Mucosa of descending colon (tissue), 3 donors: ENCODE measurements around the gene PSMD8. TPM values are rescaled to one million over a fixed set of nuclear protein-coding genes. Genes with fewer than 3 reads are reported as not detected.
"Not testable (repeated sequence)": the region's sequence is repeated elsewhere in the genome, so short reads cannot be mapped to it uniquely, and the experiment has no call there.

Experiments used
- ATAC-seq: fragments of 200-7000 bp; cut with Tn5 transposase; one replicate; pipeline ENCODE4 v1.9.1; 2020; ENCODE audit warnings: mild to moderate bottlenecking, moderate library complexity
- DNase-seq, 3 donors: peaks; one replicate each; pipeline ENCODE4 v3.0.0-alpha.2; 2020
- H3K36me3 ChIP-seq: fragments of 200-600 bp; one replicate; pipeline ENCODE4 v1.8.0; 2021; ENCODE audit warnings: low read depth, mild to moderate bottlenecking
- H3K4me1 ChIP-seq: fragments of 200-600 bp; one replicate; pipeline ENCODE4 v1.8.0; 2021; ENCODE audit warnings: low read depth, mild to moderate bottlenecking
- H3K4me3 ChIP-seq: fragments of 200-600 bp; one replicate; pipeline ENCODE4 v1.8.0; 2021; ENCODE audit warnings: mild to moderate bottlenecking
- H3K9me3 ChIP-seq: fragments of 200-600 bp; one replicate; pipeline ENCODE4 v1.8.0; 2021; ENCODE audit warnings: mild to moderate bottlenecking
- CTCF ChIP-seq: fragments of 200-600 bp; IDR thresholded peaks from one replicate; pipeline ENCODE4 v1.8.0; 2022; ENCODE audit warnings: antibody characterized with exemption, mild to moderate bottlenecking
- intact Hi-C, 2 donors: fragments of 100-400 bp; cut with DNase I in 1 of 2; cut with micrococcal nuclease in 1 of 2; formaldehyde crosslinking; loops; one replicate each; pipeline versions ENCODE4 v1.11.0 to v1.11.1; 2022; cut with DNase I, micrococcal nuclease
- total RNA-seq, 3 donors: library from RNA; stranded (reverse); fragmentation: NEBNext Ultra II Directional in 2 of 3; extraction: Animal tissue kit (Norgen Biotek cat#: 25700) in 2 of 3; gene quantifications; one replicate each; pipeline versions ENCODE4 v1.2.1 to v1.2.4, GENCODE V29; 2021 to 2023
- donor health status: DM: no; HTN: no; CAD: no; lungs with moderate emphysema.
- donor health status: DM: no; HTN: no; CAD: no.
- donor health status: DM: no; HTN: yes; CAD: no.

The PSMD8 gene
- total RNA-seq, 3 donors from 2014 or later: 121 to 144 (median 141) TPM

GRCh38 chr19:38411041-38411712 is 36.8 kb downstream of the PSMD8 start:
- H3K4me1 ChIP-seq: no peaks in the 10 kb centered on the region
- H3K4me3 ChIP-seq: no peak overlapping the region
- DNase-seq: no peak
- H3K36me3 ChIP-seq: no peaks in the 10 kb centered on the region
- intact Hi-C loops: no loop called here
- H3K9me3 ChIP-seq: no peaks in the 10 kb centered on the region
- TF ChIP-seq CTCF: no peak
- ATAC-seq: no peak

GRCh38 chr19:38411898-38412297 is 37.5 kb downstream of the PSMD8 start:
- DNase-seq, H3K4me1 ChIP-seq, H3K9me3 ChIP-seq, ATAC-seq, H3K4me3 ChIP-seq, intact Hi-C loops, H3K36me3 ChIP-seq: not testable (repeated sequence)

GRCh38 chr19:38412491-38412890 is 38.1 kb downstream of the PSMD8 start:
- Histone ChIP-seq H3K4me1 (no peaks in the 10 kb centered on the region), H3K36me3 (no peaks in the 10 kb centered on the region), H3K4me3 (no peak overlapping the region), H3K9me3 (no peaks in the 10 kb centered on the region)
- DNase-seq: no peak
- intact Hi-C loops: no loop called here
- no peak for ATAC-seq
- TF ChIP-seq CTCF: no peak

GRCh38 chr19:38412961-38413360 is 38.6 kb downstream of the PSMD8 start:
- TF ChIP-seq CTCF: no peak
- no peaks in the 10 kb centered on the region for H3K36me3 ChIP-seq
- intact Hi-C loops: no loop called here
- peaks cover 3% of the 10 kb centered on the region for H3K4me1 ChIP-seq
- no peak for ATAC-seq
- no peak overlapping the region for H3K4me3 ChIP-seq
- no peaks in the 10 kb centered on the region for H3K9me3 ChIP-seq
- no peak for DNase-seq

GRCh38 chr19:38413416-38413815 is 39.0 kb downstream of the PSMD8 start:
- TF ChIP-seq CTCF: no peak
- DNase-seq (no peak), ATAC-seq (no peak)
- H3K9me3 ChIP-seq: no peaks in the 10 kb centered on the region
- intact Hi-C loops: no loop called here
- no peak overlapping the region for H3K4me3 ChIP-seq
- peaks cover 8% of the 10 kb centered on the region for H3K4me1 ChIP-seq
- H3K36me3 ChIP-seq: no peaks in the 10 kb centered on the region

- H3K4me1 ChIP-seq: peaks cover 8% of the 10 kb centered on the region
- intact Hi-C loops: no loop called here
- H3K9me3 ChIP-seq: no peaks in the 10 kb centered on the region
- H3K4me3 ChIP-seq: no peak overlapping the region
- no peak for ATAC-seq
- DNase-seq: no peak
- H3K36me3 ChIP-seq: no peaks in the 10 kb centered on the region
- no peak for TF ChIP-seq CTCF
Measured at GRCh38 chr19:38417146-38417543, 42.8 kb downstream of the PSMD8 start.
